Esophagus muscularis mucosa (tissue), 3 donors: ENCODE results near the gene EIF2B1.

ENCODE experiments used
- POLR2AphosphoS5 ChIP-seq, 2 donors: sonication (generic); formaldehyde crosslinking; IDR thresholded peaks; one replicate each; pipeline ENCODE4 v1.6.1; 2017; ENCODE audit warnings: antibody characterized with exemption in 2 of 2
- TF ChIP-seq, protein P1 (sequence below), 3 experiments: fragments of 200-600 bp in 2 of 3; fragments of 450-650 bp in 1 of 3; sonication (generic) in 2 of 3; IDR thresholded peaks; one replicate each; pipeline ENCODE4 v1.5.1; 2017 to 2019; ENCODE audit warnings: antibody characterized with exemption in 3 of 3, mild to moderate bottlenecking in 2 of 3, moderate library complexity in 1 of 3

GRCh38 chr12:123617144-123617543, 16.3 kb downstream of the EIF2B1 start:
- no peak for TF ChIP-seq POLR2AphosphoS5 (IDR thresholded peaks at IDR 0.05)
- TF ChIP-seq, protein P1, sequence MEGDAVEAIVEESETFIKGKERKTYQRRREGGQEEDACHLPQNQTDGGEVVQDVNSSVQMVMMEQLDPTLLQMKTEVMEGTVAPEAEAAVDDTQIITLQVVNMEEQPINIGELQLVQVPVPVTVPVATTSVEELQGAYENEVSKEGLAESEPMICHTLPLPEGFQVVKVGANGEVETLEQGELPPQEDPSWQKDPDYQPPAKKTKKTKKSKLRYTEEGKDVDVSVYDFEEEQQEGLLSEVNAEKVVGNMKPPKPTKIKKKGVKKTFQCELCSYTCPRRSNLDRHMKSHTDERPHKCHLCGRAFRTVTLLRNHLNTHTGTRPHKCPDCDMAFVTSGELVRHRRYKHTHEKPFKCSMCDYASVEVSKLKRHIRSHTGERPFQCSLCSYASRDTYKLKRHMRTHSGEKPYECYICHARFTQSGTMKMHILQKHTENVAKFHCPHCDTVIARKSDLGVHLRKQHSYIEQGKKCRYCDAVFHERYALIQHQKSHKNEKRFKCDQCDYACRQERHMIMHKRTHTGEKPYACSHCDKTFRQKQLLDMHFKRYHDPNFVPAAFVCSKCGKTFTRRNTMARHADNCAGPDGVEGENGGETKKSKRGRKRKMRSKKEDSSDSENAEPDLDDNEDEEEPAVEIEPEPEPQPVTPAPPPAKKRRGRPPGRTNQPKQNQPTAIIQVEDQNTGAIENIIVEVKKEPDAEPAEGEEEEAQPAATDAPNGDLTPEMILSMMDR (IDR thresholded peaks at IDR 0.05) = no peak
